Tibial nerve (tissue), 3 donors: ENCODE results near the gene CTSL.

ENCODE experiments used
- CTCF ChIP-seq, 5 experiments: fragments of 200-600 bp in 3 of 5; fragments of 450-650 bp in 2 of 5; sonication (generic) in 3 of 5; IDR thresholded peaks; one replicate each; pipeline ENCODE4 v1.5.1; 2016 to 2019; ENCODE audit warnings: antibody characterized with exemption in 5 of 5, mild to moderate bottlenecking in 3 of 5, moderate library complexity in 2 of 5
- POLR2A ChIP-seq, 2 donors: fragments of 450-650 bp; IDR thresholded peaks; one replicate each; pipeline ENCODE4 v1.6.1; 2017; ENCODE audit warnings: antibody characterized with exemption in 2 of 2, mild to moderate bottlenecking in 2 of 2, moderate library complexity in 2 of 2

- TF ChIP-seq CTCF (IDR thresholded peaks at IDR 0.05) (no peak), POLR2A (IDR thresholded peaks at IDR 0.05) (no peak)
Measured at GRCh38 chr9:87751423-87751822, 25.5 kb downstream of the CTSL start.
